RPMI8226 (cell line): ENCODE data around the gene MUC6.
"Not testable (repeated sequence)": the region's sequence is repeated elsewhere in the genome, so short reads cannot be mapped to it uniquely, and the experiment has no call there.

Experiments used
- DNase-seq: peaks from one replicate; pipeline ENCODE4 v3.0.0-alpha.2; 2015

MUC6 gene

DNA sequence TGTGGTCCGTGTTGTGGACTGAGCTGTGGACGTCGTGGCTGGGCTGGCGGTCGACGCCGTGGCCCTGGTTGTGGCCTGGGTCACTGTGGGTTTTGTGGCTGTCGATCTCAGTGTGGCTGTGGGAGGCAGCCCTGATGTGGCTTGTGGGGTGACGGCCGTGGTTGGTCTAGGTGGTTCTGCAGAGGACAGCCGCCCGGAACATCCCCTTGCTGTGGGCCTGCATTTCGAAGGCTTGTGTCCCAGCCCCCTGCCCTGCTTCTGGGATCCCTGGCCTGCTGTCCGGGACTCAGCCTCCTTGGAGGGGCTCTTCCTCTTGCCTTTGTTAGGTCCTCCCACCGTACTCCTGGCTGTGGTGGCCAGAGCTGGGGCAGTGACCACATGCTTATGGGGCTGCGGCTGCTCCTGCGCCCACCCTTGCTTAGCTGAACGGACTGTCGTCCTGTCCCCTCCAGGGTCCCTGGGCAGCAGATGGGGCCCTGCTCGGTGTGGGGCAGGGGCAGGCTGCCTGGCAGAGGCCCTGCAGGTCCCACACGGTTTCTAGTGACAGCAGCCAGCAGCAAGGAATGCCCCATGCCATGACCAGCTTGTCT is 17.1 kb downstream of the MUC6 start:
- DNase-seq, result no peak

DNA sequence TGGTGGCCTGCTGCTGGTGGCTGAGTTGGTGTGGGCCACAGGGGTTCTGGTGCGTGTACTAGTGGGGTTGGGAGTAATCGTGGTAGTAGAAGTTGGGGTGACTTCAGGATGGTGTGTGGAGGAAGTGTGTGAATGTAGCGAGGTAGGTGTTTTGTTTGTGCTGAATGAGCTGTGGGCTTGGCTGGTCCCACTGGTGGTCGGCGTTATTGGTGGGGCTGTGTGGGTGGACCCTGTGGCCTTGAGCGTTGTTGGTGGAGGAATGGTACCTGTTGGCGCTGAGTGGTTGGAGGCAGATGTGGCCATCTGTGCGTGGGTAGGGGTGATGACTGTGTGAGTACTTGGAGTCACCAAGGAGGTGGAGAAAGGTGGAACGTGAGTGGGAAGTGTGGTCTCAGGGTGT is 18.4 kb downstream of the MUC6 start:
- DNase-seq, result no peak

DNA sequence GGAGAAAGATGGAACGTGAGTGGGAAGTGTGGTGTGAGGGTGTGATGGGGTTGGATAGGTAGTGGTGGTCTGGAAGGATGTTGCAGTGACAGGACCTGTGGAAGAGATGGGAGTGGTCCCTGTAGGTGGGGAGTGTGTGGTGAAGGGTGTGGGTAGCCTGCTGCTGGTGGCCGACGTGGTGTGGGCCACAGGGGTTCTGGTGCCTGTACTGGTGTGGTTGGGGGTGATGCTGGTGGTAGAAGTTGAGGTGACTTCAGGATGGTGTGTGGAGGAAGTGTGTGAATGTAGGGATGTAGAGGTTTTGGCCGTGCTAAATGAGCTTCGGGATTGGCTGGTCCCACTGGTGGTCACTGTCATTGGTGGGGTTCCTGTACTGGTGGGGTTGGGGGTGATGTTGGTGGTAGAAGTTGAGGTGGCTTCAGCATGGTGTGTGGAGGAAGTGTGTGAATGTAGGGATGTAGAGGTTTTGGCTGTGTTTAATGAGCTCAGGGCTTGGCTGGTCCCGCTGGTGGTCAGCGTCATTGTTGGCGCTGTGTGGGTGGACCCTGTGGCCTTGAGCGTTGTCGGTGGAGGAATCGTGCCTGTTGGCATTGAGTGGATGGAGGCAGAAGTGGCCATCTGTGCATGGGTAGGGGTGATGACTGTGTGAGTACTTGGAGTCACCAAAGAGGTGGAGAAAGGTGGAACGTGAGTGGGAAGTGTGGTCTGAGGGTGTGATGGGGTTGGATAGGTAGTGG is 19.1 kb downstream of the MUC6 start:
- DNase-seq, result no peak

DNA sequence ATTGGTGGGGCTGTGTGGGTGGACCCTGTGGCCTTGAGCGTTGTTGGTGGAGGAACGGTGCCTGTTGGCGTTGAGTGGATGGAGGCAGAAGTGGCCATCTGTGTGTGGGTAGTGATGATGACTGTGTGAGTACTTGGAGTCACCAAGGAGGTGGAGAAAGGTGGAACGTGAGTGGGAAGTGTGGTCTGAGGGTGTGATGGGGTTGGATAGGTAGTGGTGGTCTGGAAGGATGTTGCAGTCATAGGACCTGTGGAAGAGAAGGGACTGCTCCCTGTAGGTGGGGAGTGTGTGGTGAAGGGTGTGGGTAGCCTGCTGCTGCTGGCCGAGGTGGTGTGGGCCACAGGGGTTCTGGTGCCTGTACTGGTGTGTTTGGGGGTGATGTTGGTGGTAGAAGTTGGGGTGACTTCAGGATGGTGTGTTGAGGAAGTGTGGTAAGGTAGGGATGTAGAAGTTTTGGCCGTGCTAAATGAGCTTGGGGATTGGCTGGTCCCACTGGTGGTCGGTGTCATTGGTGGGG is 19.9 kb downstream of the MUC6 start:
- DNase-seq, result not testable (repeated sequence)

DNA sequence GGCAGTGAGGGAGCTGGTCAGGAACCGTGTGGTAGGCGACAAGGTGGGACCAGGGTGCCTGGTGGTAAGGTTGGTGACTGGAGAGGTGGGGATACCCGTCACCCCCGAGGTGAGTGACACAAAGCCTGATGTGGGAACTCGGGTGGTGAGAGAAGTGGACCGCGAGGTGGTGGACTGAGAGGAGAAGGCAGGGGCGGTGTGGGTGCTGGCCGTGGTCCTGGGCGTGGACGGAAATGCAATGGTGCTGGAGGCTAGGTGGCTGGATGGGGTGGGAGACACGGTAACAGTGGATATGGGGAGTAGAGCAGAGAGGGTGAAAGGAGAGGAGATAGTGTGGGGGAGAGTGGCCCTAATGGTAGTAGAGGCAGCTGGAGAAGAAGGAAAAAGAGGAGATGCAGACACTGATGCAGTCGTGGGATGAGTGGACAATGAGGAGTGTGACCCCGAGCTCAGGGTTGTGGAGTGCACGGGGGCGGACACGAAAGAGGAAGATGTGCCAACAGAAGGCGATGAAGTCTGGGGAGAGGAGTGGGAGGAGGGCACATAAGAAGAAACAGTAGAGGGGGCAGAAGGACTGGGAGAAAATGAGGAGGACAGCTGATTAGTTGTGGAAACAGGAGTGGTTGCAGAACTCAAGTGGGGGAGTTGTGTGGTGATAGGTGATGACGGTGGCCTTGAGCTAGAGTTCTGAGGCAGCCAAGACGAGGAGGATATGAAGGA is 20.5 kb downstream of the MUC6 start:
- no peak for DNase-seq

DNA sequence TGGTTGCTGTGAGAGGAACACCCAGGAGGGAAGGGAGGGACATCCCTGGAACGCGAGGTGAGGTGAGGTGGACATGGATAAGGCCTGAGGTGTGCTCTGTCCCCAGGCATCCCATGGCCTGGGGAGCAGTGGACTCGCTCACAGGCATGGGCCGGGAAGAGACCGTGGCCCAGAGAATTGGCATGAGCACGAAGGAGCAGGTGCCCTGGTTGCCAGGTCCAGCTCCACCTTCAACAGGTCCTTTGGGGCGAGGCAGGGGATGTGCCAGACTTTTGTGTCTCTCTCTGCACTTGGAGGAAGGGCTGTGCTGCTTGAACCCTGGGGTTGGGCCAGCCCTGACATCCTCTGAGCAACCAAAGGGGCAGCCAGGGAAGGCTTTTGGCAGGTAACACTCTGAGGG is 21.5 kb downstream of the MUC6 start:
- no peak for DNase-seq

DNA sequence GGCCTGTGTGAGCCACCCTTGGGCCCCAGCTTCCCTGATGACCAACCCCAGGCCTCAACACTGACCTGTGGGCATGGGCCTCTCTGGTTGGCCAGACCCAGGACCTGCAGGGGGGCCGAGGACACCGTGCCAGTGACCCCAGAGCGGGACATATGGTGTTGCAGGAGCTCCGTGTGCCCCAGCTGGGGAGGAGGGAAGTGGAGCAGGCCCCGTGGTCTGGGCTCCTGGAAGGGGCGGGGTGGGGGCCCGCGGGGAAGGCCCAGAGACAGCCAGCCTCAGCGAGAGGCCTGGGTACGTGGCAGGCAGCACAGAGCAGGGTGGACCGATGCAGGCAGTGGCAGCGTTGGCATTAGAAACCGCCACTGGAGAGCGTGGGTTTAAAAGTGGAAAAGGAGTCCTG is 22.2 kb downstream of the MUC6 start:
- DNase-seq, result no peak

DNA sequence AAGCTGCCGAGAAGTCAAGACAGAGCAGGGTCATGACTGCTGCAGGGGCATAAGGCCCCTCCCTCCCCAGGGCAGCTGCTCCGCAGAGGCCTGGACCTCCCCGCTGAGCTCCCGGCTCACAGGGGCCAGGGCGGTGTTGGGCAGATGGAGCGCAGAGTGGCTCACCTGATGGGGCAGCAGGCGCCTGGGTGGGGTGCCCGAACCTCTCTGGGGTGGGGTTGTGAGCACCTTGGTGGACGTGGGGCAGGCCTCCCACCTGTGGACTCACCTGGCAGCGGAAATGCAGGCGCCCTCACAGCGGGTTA is 22.9 kb downstream of the MUC6 start:
- no peak for DNase-seq

DNA sequence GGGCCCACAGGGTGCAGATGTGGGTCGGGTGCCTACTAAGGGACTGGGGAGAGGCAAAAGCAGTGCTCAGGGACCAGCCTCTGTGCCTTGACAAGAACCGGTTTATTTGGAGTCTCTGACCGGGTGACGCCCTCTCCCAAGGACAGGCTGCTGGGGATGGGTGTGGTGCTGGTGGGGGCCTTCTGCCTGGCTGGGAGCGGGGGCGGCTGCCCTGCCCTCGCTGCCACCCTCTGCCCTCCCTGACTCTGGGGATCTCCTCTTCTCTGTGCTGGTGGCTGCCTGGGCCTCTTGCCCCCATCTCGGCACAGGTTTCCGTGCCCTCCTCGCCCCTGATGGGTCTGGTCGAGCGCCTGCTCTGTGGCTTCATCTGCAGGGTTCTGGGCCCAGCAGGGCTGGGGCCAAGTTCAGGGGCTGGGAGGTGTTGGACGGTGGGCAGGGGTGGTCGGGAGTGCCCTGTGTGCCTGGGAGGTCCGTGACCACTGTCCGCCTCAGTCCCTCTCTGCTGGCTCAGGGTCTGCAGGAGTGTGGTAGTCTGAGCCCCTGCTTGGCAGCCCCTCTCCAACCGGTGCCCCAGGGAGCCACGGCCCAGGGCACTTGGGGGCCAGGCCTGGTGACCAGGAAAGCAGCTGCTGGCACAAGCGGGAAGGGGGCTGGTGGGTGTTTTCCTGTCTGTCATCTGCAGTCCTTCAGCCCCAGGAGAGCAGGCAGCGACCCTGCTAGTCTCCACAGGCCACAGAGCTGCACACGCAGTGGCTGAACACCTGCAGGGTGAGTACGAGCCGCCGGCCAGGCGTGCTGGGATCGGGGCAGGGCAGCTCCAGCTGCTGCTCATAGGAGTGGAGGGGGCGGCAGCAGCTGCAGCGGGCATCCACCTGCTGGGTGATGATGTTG is 23.5 kb downstream of the MUC6 start:
- DNase-seq, result no peak

DNA sequence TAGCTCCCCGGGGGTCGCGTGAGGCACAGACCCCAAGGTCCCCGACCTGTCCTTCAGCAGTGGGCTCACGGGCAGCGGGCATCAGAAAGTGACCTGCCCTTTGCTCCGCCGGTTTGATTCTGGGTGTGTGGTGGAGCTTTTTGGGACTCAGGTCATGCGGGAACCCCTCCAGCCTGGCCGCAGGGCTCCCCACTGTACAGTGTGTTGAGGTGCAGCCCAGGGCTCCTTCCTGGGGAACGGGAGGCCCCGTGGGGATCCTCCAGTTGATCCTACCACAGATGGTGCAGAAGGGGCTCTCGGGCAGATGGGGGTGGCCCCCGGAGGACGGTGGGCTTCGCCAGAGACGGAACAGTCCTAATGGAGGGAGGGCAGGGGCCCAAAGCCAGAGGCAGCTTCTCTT is 24.2 kb downstream of the MUC6 start:
- no peak for DNase-seq

DNA sequence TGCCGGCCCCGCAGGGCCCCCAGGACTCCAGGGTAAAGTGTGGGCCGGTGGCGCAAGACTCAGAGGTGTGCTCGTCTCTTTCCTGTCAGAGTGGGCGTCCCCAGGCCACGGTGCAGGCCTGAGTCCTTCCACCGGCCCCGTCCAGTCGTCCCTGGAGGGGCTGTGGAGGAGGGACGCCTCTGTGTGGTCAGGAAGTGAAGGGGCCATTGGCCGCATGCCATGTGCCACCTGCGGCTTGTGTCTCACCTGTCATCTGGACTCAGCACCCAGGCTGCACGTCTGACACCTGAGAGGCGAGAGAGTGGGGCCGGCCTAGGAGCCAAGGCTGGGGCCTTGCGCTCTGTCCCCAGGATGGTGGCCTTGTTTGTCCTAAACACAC is 25.2 kb downstream of the MUC6 start:
- no peak for DNase-seq

DNA sequence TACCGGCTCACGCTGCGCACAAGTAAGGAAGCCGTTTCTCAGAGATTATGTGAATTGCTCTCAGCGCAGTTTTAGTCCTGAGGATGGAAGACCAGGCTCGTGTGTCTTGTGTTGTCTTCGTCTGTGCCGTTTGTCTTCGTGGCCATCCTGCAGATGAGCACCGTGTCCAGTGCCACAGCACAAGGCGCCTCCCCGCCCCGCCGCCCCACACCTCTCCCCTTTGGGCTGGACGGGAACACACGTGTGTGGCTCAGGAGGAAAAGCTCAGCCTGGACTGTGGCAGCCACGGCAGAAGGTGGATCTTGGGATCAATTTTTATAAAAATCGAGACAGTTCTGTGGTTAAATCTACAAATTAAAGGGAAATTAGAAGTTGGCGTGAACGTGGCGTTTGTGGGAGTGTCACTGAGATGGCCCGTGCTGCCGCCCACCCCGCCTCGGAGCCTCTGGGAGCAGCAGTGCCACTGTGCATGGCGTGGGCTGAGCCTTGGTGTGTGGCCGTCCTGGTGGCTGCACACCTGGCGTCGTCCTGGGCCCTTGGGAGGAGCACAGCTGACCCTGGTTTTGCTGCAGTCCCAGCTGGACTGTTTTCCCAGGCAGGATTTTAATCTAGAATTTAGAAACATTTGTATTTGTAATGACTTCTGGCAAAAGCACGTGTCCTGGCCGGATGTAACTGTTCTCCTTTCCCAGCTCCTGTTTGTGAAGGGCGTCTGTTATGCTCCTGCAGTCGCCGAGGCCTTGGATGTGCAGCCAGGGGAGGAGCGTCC is 25.8 kb downstream of the MUC6 start:
- no peak for DNase-seq

DNA sequence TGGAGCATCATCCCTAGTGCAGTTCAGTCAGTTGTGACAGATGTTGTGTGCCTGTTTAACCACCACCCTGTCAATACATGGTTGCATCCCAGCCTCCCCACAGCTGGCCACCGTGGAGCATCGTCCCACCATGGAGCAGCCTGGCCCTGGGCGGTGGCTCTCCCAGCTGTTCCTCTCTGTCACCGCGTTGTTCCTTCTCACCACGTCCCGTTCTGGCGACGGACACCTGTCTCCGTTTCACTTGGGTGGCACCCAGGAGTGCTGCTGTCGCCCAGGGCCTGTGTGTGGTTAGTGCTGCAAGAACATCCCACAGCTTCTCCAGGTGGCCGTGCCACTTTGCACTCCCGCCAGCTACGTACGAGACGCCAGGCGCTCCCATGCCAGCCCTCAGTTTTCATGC is 26.5 kb downstream of the MUC6 start:
- no peak for DNase-seq

DNA sequence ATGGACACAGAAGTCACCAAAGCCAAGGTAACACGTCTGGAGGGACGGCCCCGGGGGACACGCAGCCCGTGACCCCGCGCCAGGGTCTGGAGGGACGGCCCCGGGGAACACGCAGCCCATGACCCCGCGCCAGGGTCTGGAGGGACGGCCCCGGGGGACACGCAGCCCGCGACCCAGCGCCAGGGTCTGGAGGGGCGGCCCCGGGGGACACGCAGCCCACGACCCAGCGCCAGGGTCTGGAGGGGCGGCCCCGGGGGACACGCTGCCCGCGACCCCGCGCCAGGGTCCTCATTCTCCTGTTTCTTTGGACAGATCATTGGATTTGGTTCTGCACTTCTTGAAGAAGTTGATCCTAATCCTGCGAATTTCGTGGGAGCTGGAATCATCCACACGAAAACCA is 27.1 kb downstream of the MUC6 start:
- no peak for DNase-seq

DNA sequence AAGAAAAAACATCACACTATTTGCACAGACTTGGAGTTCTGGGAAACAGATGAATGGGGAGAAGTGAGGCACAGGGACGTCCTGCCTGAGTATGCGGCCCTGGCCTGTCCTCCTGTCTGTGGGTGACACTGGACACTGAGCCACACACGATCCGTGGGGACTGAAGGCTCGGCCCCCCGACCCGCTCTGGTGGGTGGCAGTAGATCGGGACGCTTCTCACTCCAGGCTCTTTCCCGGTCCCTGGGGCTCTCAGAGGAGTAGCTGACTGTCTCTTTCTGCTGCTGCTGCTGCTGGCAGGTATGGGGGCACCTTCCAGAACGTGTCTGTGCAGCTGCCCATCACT is 27.7 kb downstream of the MUC6 start:
- no peak for DNase-seq

DNA sequence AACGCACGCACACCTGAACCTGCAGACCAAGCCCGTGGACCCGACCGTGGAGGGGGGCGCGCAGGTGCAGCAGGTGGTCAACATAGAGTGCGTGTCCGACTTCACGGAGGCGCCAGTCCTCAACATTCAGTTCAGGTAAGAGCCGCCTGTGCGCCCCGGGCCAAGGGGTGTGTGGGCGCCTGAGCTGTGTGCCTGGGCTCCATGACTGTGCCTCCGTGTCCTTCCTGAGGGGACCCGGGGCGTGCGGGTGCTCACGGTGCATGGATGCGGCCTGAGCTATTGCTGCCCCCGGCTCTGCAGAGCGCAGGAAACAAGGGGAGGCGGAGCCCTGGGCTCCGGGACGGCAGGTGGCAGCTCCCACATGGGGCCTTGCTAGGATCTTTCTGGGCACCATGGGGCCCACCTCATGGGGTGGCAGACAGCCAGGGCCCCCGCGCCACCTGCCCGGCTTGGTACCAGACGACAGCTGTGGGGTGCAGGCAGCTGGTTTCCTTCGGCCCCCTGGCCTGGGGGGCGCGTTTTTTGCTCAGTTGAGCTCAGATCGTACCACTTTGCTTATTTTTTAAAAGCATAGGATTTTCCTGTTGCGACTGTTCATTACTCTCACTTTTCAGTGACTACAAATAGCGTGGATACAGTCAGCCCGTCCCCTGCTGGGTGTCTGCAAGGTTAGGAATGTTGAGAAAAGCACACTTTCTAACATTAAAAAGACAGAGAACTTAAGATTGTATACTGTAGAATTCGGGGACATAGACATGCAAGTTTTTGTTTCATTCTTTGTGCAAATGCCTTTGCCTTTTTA is 28.3 kb downstream of the MUC6 start:
- no peak for DNase-seq

DNA sequence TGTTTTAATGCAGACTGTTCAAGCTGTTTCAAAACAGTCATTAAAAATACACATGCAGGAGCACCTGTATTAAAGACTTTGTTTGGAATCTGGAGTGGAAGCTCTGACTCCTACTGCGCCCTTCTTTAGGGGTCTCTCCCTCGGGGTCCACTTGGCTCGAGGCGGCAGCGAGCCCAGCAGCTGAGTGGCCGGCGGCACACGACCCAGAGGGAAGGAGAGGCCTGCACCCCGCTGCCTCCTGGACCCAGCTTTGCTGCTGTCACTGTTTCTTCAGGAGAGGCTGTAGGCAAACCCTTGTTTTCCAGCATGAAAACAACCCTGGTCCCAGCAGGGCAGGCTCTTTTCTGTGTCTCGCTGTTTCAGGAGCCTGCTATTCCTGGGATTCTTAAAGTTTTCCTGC is 29.2 kb downstream of the MUC6 start:
- DNase-seq, result no peak

DNA sequence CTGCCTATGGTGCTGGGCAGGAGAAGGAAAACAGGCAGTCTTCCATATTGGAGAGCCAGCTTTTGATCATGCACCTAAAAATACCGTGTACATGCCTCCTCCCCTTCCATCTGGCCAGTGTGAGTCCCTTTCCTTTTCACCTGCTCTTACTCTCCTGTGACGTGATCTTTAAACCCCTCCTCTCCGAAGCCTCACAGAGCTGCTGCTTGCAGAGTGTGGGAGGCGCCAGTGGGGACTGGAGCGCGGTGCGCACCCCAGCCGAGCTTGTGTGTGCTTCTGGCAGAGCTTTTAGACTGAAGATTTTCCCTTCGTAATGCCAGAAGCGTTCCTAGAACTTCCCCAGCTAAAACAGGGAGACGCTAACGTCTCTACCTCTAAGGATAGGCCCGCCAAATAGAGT is 29.8 kb downstream of the MUC6 start:
- no peak for DNase-seq

DNA sequence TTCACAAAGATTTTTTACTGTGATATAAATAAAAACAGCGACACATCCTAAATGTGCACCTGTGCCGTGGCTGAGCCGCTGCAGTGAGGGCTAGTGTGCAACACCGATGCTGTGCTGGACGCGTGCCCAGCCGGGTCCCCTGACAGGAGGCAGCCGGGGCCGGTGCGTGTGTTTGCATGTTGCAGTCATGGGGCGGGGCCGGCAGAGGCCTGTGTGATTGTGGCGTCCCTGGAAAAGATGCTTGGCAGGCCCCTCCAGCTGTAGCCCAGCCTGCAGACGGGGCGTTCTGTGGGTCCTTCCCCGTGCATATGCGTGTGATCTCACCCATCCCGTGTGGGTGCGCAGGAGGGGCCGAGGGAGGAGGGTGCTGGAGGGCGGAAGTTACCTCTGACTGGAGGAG is 30.6 kb downstream of the MUC6 start:
- no peak for DNase-seq

DNA sequence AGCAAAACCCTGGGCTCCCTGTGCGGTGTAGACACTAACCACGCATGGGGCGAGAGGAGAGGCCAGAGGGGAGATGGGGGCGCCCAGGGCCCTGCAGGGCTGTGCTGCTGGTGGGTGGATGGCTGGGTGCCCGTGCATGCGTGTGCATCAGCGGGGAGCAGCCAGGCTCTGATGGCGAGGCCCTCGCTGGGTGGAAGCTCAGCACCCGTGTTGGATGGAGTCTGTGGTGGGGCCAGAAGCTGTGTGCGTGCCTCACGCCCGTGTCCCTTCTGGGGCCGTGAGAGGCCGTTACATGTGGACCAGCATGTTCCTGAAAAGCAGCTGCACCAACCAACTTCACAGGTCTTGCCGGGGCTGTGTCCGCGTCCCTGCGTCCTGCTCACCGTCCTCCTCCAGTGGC is 33.4 kb downstream of the MUC6 start:
- DNase-seq, result no peak

DNA sequence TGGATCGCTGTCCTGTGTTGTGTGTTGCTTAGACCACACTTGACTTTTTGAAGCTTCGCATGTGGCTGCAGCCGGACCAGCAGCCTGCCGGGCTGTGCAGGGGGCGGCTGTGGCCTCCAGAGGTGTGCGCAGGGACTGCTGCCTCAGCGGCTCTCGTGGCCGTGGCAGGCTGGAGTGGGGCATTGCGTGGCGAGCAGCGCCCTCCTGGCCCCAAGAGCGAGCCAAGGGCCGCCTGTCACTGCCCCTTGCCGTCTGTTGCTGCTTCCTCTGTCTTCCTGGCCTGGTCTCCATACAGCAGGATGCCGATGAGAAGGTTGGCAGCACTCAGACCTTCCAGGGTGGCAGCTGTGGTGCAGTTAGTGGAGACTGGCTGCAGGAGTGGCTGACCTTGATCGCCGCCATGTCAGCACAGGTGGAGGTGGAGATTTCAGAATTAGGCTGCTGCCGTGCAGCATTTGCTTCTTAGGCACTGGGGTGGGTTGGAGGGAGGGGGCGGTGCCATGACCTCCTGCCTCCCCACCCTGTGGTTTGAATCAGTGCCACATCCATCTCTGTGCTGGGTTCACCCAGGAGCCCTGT is 34.0 kb downstream of the MUC6 start:
- DNase-seq, result no peak
